Natural killer cell (primary cell): Measurements from ENCODE around the gene EFCAB6. TPM values are rescaled to one million over a fixed set of nuclear protein-coding genes. Genes with fewer than 3 reads are reported as not detected.

Experiments
- ATAC-seq, 3 donors: fragments of 150-1000 bp in 2 of 3; fragments of 200-7000 bp in 1 of 3; cut with Tn5 transposase; 1 replicate in 1 of 3; 2 replicates in 2 of 3; pipeline ENCODE4 v1.10.0; 2021; ENCODE audit warnings: mild to moderate bottlenecking in 2 of 3, moderate library complexity in 2 of 3
- DNase-seq, 2 donors: peaks; one replicate each; pipeline versions ENCODE4 v3.0.0 to v3.0.0-alpha.2; 2013 to 2021; ENCODE audit warnings: mixed read lengths in 1 of 2
- H3K27ac ChIP-seq: one replicate; pipeline ENCODE4 v1.5.1; 2013; ENCODE audit warnings: mild to moderate bottlenecking, low read length
- H3K27me3 ChIP-seq: one replicate; pipeline ENCODE4 v1.6.1; 2013; ENCODE audit warnings: low read length; ENCODE audit not compliant: control insufficient read depth, insufficient read depth
- H3K36me3 ChIP-seq: one replicate; pipeline ENCODE4 v1.6.1; 2013; ENCODE audit warnings: low read length; ENCODE audit not compliant: control insufficient read depth, insufficient read depth
- H3K4me1 ChIP-seq: one replicate; pipeline ENCODE4 v1.6.1; 2013; ENCODE audit warnings: low read length; ENCODE audit not compliant: control insufficient read depth, insufficient read depth
- H3K4me3 ChIP-seq: one replicate; pipeline ENCODE4 v1.5.1; 2013; ENCODE audit warnings: low read length
- H3K9me3 ChIP-seq: one replicate; pipeline ENCODE4 v1.6.1; 2013; ENCODE audit warnings: low read length; ENCODE audit not compliant: control insufficient read depth, insufficient read depth
- H3K27ac Mint-ChIP-seq, 2 donors: one replicate each; pipeline ENCODE4 v1.8.0; 2022; ENCODE audit warnings: mild to moderate bottlenecking in 2 of 2, mixed read lengths in 2 of 2, moderate library complexity in 1 of 2
- H3K27me3 Mint-ChIP-seq, 2 donors: one replicate each; pipeline ENCODE4 v1.8.0; 2022; ENCODE audit warnings: low read depth in 2 of 2, mixed read lengths in 2 of 2
- H3K36me3 Mint-ChIP-seq: one replicate; pipeline ENCODE4 v1.8.0; 2022; ENCODE audit warnings: mixed read lengths
- H3K4me1 Mint-ChIP-seq, 2 donors: one replicate each; pipeline ENCODE4 v1.8.0; 2022; ENCODE audit warnings: mixed read lengths in 2 of 2
- H3K4me3 Mint-ChIP-seq: one replicate; pipeline ENCODE4 v1.8.0; 2022; ENCODE audit warnings: mild to moderate bottlenecking, moderate library complexity, mixed read lengths
- H3K9me3 Mint-ChIP-seq, 2 donors: one replicate each; pipeline ENCODE4 v1.8.0; 2022; ENCODE audit warnings: mixed read lengths in 2 of 2
- CTCF ChIP-seq: fragments of 200-600 bp; IDR thresholded peaks from one replicate; pipeline ENCODE4 v1.8.0; 2022; ENCODE audit warnings: antibody characterized with exemption
- WGBS: methylation state at CpG from one replicate; pipeline ENCODE4 v1.1.7; 2013; ENCODE audit warnings: missing lambda C conversion rate; ENCODE audit not compliant: insufficient coverage; 5-methylcytosine and 5-hydroxymethylcytosine counted together
- intact Hi-C: fragments of 100-400 bp; cut with micrococcal nuclease; formaldehyde crosslinking; loops from one replicate; pipeline ENCODE4 v1.14.2; 2022
- total RNA-seq, 4 donors: library from RNA; stranded (reverse); fragments of 120-200 nt in 1 of 4; gene quantifications; one replicate each; pipeline versions ENCODE4 v1.2.3 to v1.2.4, GENCODE V29; 2013 to 2022

The EFCAB6 gene
- total RNA-seq, 3 donors from 2014 or later (not counting 1 experiment from before 2014, with no cell fraction given): 0.23 to 0.35 (median 0.26) TPM

- H3K9me3 ChIP-seq: no peaks in the 10 kb centered on the region
- no peak for ATAC-seq
- no peak for TF ChIP-seq CTCF
- H3K27me3 ChIP-seq: no peaks in the 10 kb centered on the region
- H3K4me1 ChIP-seq: no peaks in the 10 kb centered on the region
- no peaks in the 10 kb centered on the region for H3K4me1 Mint-ChIP-seq
- no peak overlapping the region for H3K27ac ChIP-seq
- WGBS: 80% methylated on average over 8 of the region's 9 CpGs
- intact Hi-C loops: no loop called here
- no peak overlapping the region for H3K4me3 Mint-ChIP-seq
- no peak overlapping the region for H3K27ac Mint-ChIP-seq
- no peaks in the 10 kb centered on the region for H3K36me3 Mint-ChIP-seq
- no peak overlapping the region for H3K4me3 ChIP-seq
- no peaks in the 10 kb centered on the region for H3K9me3 Mint-ChIP-seq
- no peaks in the 10 kb centered on the region for H3K36me3 ChIP-seq
- no peak for DNase-seq
- peaks cover 4 to 9% of the 10 kb centered on the region in 2 donors for H3K27me3 Mint-ChIP-seq
Observed at GRCh38 chr22:43734370-43735150, 77.5 kb downstream of the EFCAB6 start.

DNA sequence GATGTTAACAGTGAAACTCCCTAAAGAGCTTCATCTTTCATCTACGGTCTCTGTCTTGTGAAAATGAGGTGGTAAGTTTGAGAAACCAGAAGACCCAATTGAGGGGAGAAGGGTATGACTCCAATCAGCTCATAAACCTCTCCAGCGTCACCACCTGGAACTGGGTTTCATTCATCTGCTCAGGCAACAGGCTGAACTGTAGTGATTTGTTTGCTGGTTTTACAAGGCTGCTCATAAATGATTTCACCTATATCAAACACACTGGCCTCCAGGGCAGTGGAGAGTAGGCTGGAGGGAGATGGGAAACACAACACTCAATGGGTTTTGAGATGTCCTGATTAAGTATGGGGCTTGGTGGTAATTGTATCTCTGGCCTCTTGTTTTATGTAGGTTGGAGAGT, 79.0 kb downstream of the EFCAB6 start:
- no peak overlapping the region for H3K27ac ChIP-seq
- no peaks in the 10 kb centered on the region for H3K4me1 ChIP-seq
- no peaks in the 10 kb centered on the region for H3K4me1 Mint-ChIP-seq
- ATAC-seq: no peak
- no peaks in the 10 kb centered on the region for H3K36me3 Mint-ChIP-seq
- no peaks in the 10 kb centered on the region for H3K9me3 Mint-ChIP-seq
- intact Hi-C loops: no loop called here
- H3K36me3 ChIP-seq: no peaks in the 10 kb centered on the region
- H3K27me3 Mint-ChIP-seq: peaks cover 14 to 18% of the 10 kb centered on the region in 2 donors
- 75% methylated on average over 1 of the region's 2 CpGs for WGBS
- no peak for DNase-seq
- TF ChIP-seq CTCF: no peak
- H3K4me3 Mint-ChIP-seq: no peak overlapping the region
- no peak overlapping the region for H3K4me3 ChIP-seq
- H3K27ac Mint-ChIP-seq: no peak overlapping the region
- no peaks in the 10 kb centered on the region for H3K9me3 ChIP-seq
- no peaks in the 10 kb centered on the region for H3K27me3 ChIP-seq

GRCh38 chr22:43731988-43732387, 80.1 kb downstream of the EFCAB6 start:
- H3K9me3 ChIP-seq: no peaks in the 10 kb centered on the region
- no peaks in the 10 kb centered on the region for H3K36me3 ChIP-seq
- H3K27me3 ChIP-seq: no peaks in the 10 kb centered on the region
- no peak overlapping the region for H3K4me3 ChIP-seq
- H3K27ac ChIP-seq: no peak overlapping the region
- 88% methylated on average over 4 of the region's 5 CpGs for WGBS
- Mint-ChIP-seq H3K4me3 (no peak overlapping the region), H3K4me1 (no peaks in the 10 kb centered on the region), H3K9me3 (no peaks in the 10 kb centered on the region), H3K27me3 (peaks cover 14 to 18% of the 10 kb centered on the region in 2 donors), H3K27ac (no peak overlapping the region), H3K36me3 (no peaks in the 10 kb centered on the region)
- no peak for TF ChIP-seq CTCF
- no peaks in the 10 kb centered on the region for H3K4me1 ChIP-seq
- intact Hi-C loops: no loop called here
- DNase-seq (no peak), ATAC-seq (no peak)
